Progenitor cell of endocrine pancreas (in vitro differentiated cells): ENCODE results near the gene POLR3K. TPM values are rescaled to one million over a fixed set of nuclear protein-coding genes. Genes with fewer than 3 reads are reported as not detected.

Experiments
- DNase-seq: peaks from one replicate; pipeline ENCODE4 v3.0.0; 2021; ENCODE audit warnings: low spot score; ENCODE audit not compliant: unreplicated experiment
- H3K27ac Mint-ChIP-seq: 2 replicates; pipeline ENCODE4 v1.8.0; 2021; ENCODE audit warnings: mild to moderate bottlenecking, moderate library complexity, mixed read lengths
- H3K27me3 Mint-ChIP-seq: 2 replicates; pipeline ENCODE4 v1.8.0; 2021; ENCODE audit warnings: mixed read lengths
- H3K36me3 Mint-ChIP-seq: 2 replicates; pipeline ENCODE4 v1.8.0; 2022; ENCODE audit warnings: mixed read lengths; ENCODE audit not compliant: insufficient read depth
- H3K4me1 Mint-ChIP-seq: 2 replicates; pipeline ENCODE4 v1.8.0; 2021; ENCODE audit warnings: low read depth, mixed read lengths
- H3K4me3 Mint-ChIP-seq: 2 replicates; pipeline ENCODE4 v1.8.0; 2021; ENCODE audit warnings: low read depth, mild to moderate bottlenecking, moderate library complexity, mixed read lengths
- H3K9me3 Mint-ChIP-seq: 2 replicates; pipeline ENCODE4 v1.8.0; 2021; ENCODE audit warnings: low read depth, mixed read lengths
- total RNA-seq: library from RNA; stranded (reverse); gene quantifications from 2 replicates; pipeline ENCODE4 v1.2.1, GENCODE V29; 2021
- TF ChIP-seq, protein P1 (sequence below): fragments of 200-600 bp; sonication (generic); IDR thresholded peaks from one replicate; pipeline ENCODE4 v1.5.0; 2021; ENCODE audit warnings: antibody characterized with exemption, mild to moderate bottlenecking; ENCODE audit not compliant: unreplicated experiment

The POLR3K gene
- total RNA-seq, 1 donor from 2014 or later: 11.1 TPM

DNA sequence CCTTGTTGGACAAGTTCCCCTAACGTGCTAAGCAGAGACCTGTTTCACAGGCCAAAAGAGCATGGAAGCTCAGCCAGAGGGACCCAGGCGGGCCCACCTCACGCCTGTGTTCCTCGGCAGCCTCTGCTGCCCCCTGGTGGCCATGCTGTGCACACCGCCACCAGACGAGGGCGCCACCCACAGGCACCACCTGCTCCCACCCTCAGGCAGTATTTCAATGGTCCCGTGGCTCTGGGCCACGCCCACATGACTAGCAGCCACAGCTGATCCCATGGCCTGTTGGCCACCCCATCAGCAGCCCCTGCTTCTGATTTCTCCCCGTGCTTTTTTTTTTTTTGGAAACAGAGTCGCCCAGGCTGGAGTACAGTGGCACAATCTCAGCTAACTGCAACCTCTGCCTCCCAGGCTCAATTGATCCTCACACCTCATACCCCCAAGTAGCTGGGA is 43.5 kb upstream of the POLR3K start:
- Mint-ChIP-seq H3K9me3 (no peaks in the 10 kb centered on the region), H3K27me3 (no peaks in the 10 kb centered on the region), H3K4me3 (no peak overlapping the region), H3K36me3 (peaks cover 2% of the 10 kb centered on the region), H3K4me1 (no peaks in the 10 kb centered on the region), H3K27ac (no peak overlapping the region)
- DNase-seq: peak; percentile 76
- TF ChIP-seq, protein P1, sequence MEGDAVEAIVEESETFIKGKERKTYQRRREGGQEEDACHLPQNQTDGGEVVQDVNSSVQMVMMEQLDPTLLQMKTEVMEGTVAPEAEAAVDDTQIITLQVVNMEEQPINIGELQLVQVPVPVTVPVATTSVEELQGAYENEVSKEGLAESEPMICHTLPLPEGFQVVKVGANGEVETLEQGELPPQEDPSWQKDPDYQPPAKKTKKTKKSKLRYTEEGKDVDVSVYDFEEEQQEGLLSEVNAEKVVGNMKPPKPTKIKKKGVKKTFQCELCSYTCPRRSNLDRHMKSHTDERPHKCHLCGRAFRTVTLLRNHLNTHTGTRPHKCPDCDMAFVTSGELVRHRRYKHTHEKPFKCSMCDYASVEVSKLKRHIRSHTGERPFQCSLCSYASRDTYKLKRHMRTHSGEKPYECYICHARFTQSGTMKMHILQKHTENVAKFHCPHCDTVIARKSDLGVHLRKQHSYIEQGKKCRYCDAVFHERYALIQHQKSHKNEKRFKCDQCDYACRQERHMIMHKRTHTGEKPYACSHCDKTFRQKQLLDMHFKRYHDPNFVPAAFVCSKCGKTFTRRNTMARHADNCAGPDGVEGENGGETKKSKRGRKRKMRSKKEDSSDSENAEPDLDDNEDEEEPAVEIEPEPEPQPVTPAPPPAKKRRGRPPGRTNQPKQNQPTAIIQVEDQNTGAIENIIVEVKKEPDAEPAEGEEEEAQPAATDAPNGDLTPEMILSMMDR: peak; percentile 95

DNA sequence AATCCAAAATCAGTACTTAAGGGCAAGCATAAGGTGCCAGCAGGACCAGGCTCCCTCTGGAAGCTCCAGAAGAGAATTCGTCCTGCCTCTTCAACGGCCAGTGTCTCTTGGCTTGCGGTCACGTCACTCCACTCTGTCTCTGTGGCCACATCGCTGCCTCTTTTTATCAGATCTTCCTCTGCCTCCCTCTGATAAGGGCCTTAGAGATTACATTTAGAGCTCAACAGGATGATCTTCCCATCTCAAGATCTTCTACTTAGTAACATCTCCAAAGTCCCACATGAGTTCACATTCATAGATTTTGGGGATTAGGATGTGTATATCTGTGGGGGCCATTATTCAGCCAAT is 41.5 kb upstream of the POLR3K start:
- no peaks in the 10 kb centered on the region for H3K4me1 Mint-ChIP-seq
- TF ChIP-seq, protein P1: no peak
- H3K4me3 Mint-ChIP-seq: no peak overlapping the region
- H3K27ac Mint-ChIP-seq: no peak overlapping the region
- no peaks in the 10 kb centered on the region for H3K27me3 Mint-ChIP-seq
- H3K36me3 Mint-ChIP-seq: peaks cover 4% of the 10 kb centered on the region
- DNase-seq: no peak
- no peaks in the 10 kb centered on the region for H3K9me3 Mint-ChIP-seq

DNA sequence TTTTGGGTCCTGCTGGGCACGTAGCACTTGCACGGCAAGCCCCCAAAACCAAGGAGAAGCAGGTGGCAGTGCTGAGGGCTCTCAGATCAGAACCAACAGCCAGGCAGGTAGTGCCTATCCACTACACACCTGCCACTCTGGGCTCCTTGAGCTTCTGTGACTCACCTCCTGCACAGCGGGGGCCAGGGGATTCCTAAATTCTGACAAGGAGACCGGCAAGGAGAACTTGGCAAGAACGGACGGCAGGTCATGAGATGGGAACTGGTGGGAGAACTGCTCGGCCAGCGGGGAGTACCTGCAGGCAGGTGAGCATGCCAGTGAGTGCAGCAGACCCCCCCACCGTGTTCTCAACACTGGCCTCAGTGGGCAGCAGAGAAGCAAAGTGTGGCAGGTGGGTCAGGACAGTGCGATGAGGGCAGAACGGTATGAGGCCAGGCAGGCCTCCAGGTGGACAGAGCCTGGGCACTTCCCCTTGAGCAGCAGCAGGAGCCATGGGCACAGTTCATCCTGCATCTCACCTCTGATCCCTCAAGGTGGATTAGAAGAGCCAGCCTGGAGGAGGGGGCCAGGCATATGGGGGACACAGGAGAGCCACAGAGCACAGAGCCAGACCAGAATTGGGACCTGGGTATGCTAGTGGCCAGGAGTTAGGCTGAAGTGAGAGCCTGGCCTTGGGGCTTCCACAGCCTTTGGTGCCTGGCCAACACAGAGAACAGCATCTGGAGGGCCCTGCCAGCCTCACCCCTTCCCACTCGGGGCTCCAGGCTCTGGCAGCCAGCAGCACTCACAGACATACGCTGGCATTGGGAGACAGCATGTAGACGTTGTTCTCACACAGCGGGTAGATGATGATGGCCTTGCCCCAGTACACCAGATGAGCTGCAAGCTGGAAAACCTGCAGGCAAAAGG is 39.3 kb upstream of the POLR3K start:
- Mint-ChIP-seq H3K36me3 (peaks cover 4% of the 10 kb centered on the region), H3K4me1 (no peaks in the 10 kb centered on the region), H3K9me3 (no peaks in the 10 kb centered on the region), H3K4me3 (no peak overlapping the region), H3K27ac (no peak overlapping the region), H3K27me3 (no peaks in the 10 kb centered on the region)
- DNase-seq: no peak
- TF ChIP-seq, protein P1: no peak

DNA sequence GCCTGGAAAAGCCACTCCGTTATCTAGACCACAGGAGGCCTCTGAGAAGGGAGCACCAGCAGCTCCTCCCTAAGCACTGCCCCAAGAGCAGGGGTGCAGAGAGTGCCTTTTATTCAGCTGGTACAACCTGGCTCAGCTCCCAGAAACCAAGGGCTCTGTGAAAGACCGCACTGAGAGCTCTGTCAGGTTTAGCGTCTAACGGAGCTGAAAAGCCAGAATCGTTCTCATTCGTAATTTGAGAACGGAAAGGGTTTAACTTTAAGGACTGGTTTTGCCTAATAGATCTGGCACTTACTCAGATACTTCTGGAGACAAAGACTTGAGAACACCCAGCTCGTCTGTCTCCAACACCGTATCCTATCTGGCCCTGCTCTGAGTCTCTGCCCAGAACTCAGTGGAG is 38.1 kb upstream of the POLR3K start:
- TF ChIP-seq, protein P1: no peak
- no peaks in the 10 kb centered on the region for H3K27me3 Mint-ChIP-seq
- H3K27ac Mint-ChIP-seq: peak overlapping the region; percentile 69
- H3K4me1 Mint-ChIP-seq: no peaks in the 10 kb centered on the region
- no peaks in the 10 kb centered on the region for H3K9me3 Mint-ChIP-seq
- no peak overlapping the region for H3K4me3 Mint-ChIP-seq
- no peak for DNase-seq
- H3K36me3 Mint-ChIP-seq: peaks cover 4% of the 10 kb centered on the region

DNA sequence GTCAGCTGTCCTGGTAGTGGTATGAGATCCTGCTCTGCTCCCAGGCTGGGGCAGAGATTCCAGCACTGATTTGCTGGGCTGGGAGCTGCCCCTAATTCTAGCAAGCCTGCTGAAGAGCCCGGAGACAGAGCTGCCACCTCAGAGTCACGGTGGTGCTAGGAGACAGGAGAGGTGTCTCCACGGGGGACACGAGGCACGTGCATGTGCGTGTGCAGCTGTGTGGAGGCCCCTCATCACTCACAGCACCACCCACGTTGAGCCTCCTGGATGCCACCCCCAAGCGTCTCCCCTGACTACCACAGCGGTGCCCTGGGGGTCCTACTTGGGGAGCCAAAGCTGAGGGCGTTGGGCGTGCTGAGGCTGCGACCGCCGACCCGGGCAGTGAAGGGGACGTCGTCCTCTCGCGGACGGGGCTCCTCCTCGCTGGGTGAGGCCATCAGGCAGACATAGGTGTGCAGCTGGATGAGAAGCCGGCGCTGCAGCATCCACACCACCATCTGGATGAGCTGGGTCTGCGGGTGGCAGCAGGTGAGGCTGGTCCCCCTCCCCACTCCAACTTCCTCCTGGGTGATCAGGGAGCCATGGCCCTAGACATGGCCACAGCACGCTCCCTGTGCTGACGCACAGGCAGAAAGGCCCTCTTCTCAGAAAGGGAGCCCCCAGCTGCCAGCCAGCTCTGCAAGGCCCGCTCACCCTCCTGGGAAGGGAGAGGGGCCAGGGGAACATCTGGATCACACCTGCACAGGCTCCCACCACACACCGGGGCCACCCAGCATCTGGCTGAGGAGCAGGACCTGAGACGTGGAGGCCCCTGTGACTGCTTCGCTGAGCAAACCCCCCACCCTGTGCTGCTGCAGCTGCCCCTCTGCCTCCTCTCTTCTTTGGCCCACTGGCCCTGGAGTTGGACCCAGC is 36.2 kb upstream of the POLR3K start:
- peak overlapping the region; percentile 77 for H3K27ac Mint-ChIP-seq
- H3K36me3 Mint-ChIP-seq: peaks cover 6% of the 10 kb centered on the region
- no peaks in the 10 kb centered on the region for H3K27me3 Mint-ChIP-seq
- H3K9me3 Mint-ChIP-seq: no peaks in the 10 kb centered on the region
- no peak for DNase-seq
- no peak overlapping the region for H3K4me3 Mint-ChIP-seq
- no peaks in the 10 kb centered on the region for H3K4me1 Mint-ChIP-seq
- TF ChIP-seq, protein P1: no peak
